ENCODE measurements around the gene SBNO1. TPM values are rescaled to one million over a fixed set of nuclear protein-coding genes. Genes with fewer than 3 reads are reported as not detected.

The SBNO1 gene
- total RNA-seq, 2 experiments from 2014 or later, result 21.3 to 21.9 TPM

DNA sequence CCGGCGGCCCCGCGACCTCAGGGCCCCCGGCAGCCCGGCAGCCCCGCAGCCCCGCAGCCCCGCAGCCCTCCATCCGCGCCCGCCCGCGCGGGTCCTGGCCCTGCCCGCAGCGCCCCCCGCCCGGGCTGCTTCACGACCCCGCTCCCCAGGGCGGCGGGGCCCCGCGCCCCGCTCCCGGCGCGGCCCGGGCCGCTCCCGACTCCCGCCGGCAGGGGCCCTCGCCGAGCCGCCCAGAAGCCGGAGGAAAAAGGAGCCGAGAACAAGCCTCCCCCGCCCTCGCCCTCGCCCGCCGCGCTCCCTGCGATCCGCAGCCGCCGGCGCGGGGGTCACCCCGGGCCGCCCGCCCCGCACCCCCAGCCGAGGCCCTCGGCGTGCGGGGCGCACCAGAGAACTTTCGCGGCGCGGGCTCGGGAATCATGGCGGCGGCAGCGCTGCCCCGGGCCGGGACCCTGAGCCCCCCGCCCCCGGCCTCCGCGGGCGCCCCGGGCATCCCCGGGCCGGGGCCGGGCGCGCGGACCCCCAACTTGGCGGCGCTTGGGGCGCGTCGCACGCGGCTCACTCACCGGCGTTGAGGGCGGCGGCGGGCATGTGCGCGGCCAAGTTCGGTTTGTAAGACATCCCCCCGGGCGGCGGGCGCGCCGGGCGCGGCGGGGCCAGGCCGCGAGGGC, 93.5 kb downstream of the SBNO1 start:
- Mint-ChIP-seq H3K27me3 (no peaks in the 10 kb centered on the region), H3K27ac (no peak overlapping the region), H3K9me3 (no peaks in the 10 kb centered on the region), H3K36me3 (ENCODE audit: low read depth) (no peaks in the 10 kb centered on the region), H3K4me1 (ENCODE audit: low read depth) (peaks cover 32% of the 10 kb centered on the region), H3K4me3 (no peak overlapping the region)
- intact Hi-C loops (cut with DNase I, micrococcal nuclease), result loop anchor here (1.0 kb wide), 2 partner anchors 94 to 311 kb away; no protein-coding TSS in a partner anchor
- peak; percentile 88 for ATAC-seq (ENCODE audit: poor library complexity)
- H3K36me3 ChIP-seq (ENCODE audit: insufficient read depth, low read length), result no peaks in the 10 kb centered on the region
- ChIA-PET POLR2A (interaction anchor here (1.6 to 1.9 kb wide), 2 partner anchors 38 to 94 kb away, joined by 7 read pairs; partner anchors contain the start of genes MPHOSPH9 and MTRFR), CTCF (no interaction called here)
- DNase-seq, result peak; percentile 60 to 87 (median 72)
- H3K4me3 ChIP-seq (ENCODE audit: low read length), result peak overlapping the region; percentile 41
- H3K27me3 ChIP-seq (ENCODE audit: control insufficient read depth in 1 of 2, insufficient read depth in 2 of 2, low read length in 2 of 2), result no peaks in the 10 kb centered on the region
- H3K9me3 ChIP-seq (ENCODE audit: control insufficient read depth in 1 of 2, insufficient read depth in 1 of 2, low read length in 2 of 2), result no peaks in the 10 kb centered on the region
- H3K27ac ChIP-seq (ENCODE audit: low read depth in 1 of 2, low read length in 2 of 2), result no peak overlapping the region
- H3K4me1 ChIP-seq (ENCODE audit: insufficient read depth, low read length), result peaks cover 38% of the 10 kb centered on the region
- TF ChIP-seq, protein P1, sequence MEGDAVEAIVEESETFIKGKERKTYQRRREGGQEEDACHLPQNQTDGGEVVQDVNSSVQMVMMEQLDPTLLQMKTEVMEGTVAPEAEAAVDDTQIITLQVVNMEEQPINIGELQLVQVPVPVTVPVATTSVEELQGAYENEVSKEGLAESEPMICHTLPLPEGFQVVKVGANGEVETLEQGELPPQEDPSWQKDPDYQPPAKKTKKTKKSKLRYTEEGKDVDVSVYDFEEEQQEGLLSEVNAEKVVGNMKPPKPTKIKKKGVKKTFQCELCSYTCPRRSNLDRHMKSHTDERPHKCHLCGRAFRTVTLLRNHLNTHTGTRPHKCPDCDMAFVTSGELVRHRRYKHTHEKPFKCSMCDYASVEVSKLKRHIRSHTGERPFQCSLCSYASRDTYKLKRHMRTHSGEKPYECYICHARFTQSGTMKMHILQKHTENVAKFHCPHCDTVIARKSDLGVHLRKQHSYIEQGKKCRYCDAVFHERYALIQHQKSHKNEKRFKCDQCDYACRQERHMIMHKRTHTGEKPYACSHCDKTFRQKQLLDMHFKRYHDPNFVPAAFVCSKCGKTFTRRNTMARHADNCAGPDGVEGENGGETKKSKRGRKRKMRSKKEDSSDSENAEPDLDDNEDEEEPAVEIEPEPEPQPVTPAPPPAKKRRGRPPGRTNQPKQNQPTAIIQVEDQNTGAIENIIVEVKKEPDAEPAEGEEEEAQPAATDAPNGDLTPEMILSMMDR (IDR thresholded peaks at IDR 0.05), result peak; percentile 10

GRCh38 chr12:123270214-123271000, 94.2 kb downstream of the SBNO1 start:
- H3K4me1 Mint-ChIP-seq (ENCODE audit: low read depth), result peaks cover 32% of the 10 kb centered on the region
- H3K36me3 ChIP-seq (ENCODE audit: insufficient read depth, low read length), result no peaks in the 10 kb centered on the region
- CTCF ChIA-PET, result interaction anchor here (0.5 kb wide), 1 partner anchor 483 kb away, joined by 3 read pairs; no protein-coding TSS in a partner anchor
- no peak overlapping the region for H3K27ac ChIP-seq (ENCODE audit: low read depth in 1 of 2, low read length in 2 of 2)
- H3K4me3 Mint-ChIP-seq, result peak overlapping the region; percentile 92
- TF ChIP-seq, protein P1 (IDR thresholded peaks at IDR 0.05), result no peak
- no peaks in the 10 kb centered on the region for H3K27me3 Mint-ChIP-seq
- no peaks in the 10 kb centered on the region for H3K36me3 Mint-ChIP-seq (ENCODE audit: low read depth)
- no peaks in the 10 kb centered on the region for H3K9me3 ChIP-seq (ENCODE audit: control insufficient read depth in 1 of 2, insufficient read depth in 1 of 2, low read length in 2 of 2)
- H3K27ac Mint-ChIP-seq, result peak overlapping the region; percentile 53
- peak in 5 of 14 experiments; percentile 5 to 43 (median 31) for DNase-seq
- POLR2A ChIA-PET, result interaction anchor here (1.5 to 1.9 kb wide), 3 partner anchors 38 to 95 kb away, joined by 4 to 7 read pairs (median 7); partner anchors contain the start of genes MPHOSPH9 and MTRFR
- no peaks in the 10 kb centered on the region for H3K9me3 Mint-ChIP-seq
- peak overlapping the region; percentile 41 for H3K4me3 ChIP-seq (ENCODE audit: low read length)
- no peak for ATAC-seq (ENCODE audit: poor library complexity)
- intact Hi-C loops (cut with DNase I, micrococcal nuclease), result loop anchor here in 1 of 2 experiments (1.0 kb wide), 1 partner anchor 348 kb away; no protein-coding TSS in a partner anchor
- no peaks in the 10 kb centered on the region for H3K27me3 ChIP-seq (ENCODE audit: control insufficient read depth in 1 of 2, insufficient read depth in 2 of 2, low read length in 2 of 2)
- peaks cover 38% of the 10 kb centered on the region for H3K4me1 ChIP-seq (ENCODE audit: insufficient read depth, low read length)

- DNase-seq, result peak in 2 of 14 experiments; percentile 27 to 40
These were observed 94.8 kb downstream of the SBNO1 start for GRCh38 chr12:123269896-123270213.

More at GRCh38 chr12:123269896-123270213, 94.8 kb downstream of the SBNO1 start:
- peak overlapping the region; percentile 92 for H3K4me3 Mint-ChIP-seq
- H3K27me3 Mint-ChIP-seq, result no peaks in the 10 kb centered on the region
- no peaks in the 10 kb centered on the region for H3K36me3 ChIP-seq (ENCODE audit: insufficient read depth, low read length)
- H3K4me1 Mint-ChIP-seq (ENCODE audit: low read depth), result peaks cover 32% of the 10 kb centered on the region
- peak overlapping the region; percentile 41 for H3K4me3 ChIP-seq (ENCODE audit: low read length)
- no peaks in the 10 kb centered on the region for H3K9me3 ChIP-seq (ENCODE audit: control insufficient read depth in 1 of 2, insufficient read depth in 1 of 2, low read length in 2 of 2)
- POLR2A ChIA-PET, result interaction anchor here (1.1 to 1.9 kb wide), 4 partner anchors 37 to 333 kb away, joined by 3 to 7 read pairs (median 6); partner anchors contain the start of genes DDX55, MPHOSPH9 and MTRFR
- intact Hi-C loops (cut with DNase I, micrococcal nuclease), result loop anchor here in 1 of 2 experiments (1.0 kb wide), 1 partner anchor 348 kb away; no protein-coding TSS in a partner anchor
- peaks cover 38% of the 10 kb centered on the region for H3K4me1 ChIP-seq (ENCODE audit: insufficient read depth, low read length)
- ATAC-seq (ENCODE audit: poor library complexity), result no peak
- TF ChIP-seq, protein P1 (IDR thresholded peaks at IDR 0.05), result no peak
- no peaks in the 10 kb centered on the region for H3K36me3 Mint-ChIP-seq (ENCODE audit: low read depth)
- H3K9me3 Mint-ChIP-seq, result no peaks in the 10 kb centered on the region
- no peak overlapping the region for H3K27ac ChIP-seq (ENCODE audit: low read depth in 1 of 2, low read length in 2 of 2)
- CTCF ChIA-PET, result interaction anchor here (0.5 to 2.1 kb wide), 3 partner anchors 9 to 483 kb away, joined by 3 to 9 read pairs (median 3); partner anchors contain the start of gene SBNO1
- no peaks in the 10 kb centered on the region for H3K27me3 ChIP-seq (ENCODE audit: control insufficient read depth in 1 of 2, insufficient read depth in 2 of 2, low read length in 2 of 2)
- H3K27ac Mint-ChIP-seq, result no peak overlapping the region
